Liver (tissue), 3 donors: ENCODE data around the gene TPT1.

Source experiments
- CTCF ChIP-seq: fragments of 150-350 bp; IDR thresholded peaks from 2 replicates; pipeline ENCODE4 v1.5.1; 2017; ENCODE audit warnings: improper control_type of control experiment, low read depth, low read length; ENCODE audit not compliant: missing input control
- FOXA2 ChIP-seq: IDR thresholded peaks from 2 replicates; pipeline ENCODE4 v1.6.1; 2016; ENCODE audit warnings: antibody characterized with exemption
- GABPA ChIP-seq, 2 donors: IDR thresholded peaks in 1 of 2; conservative IDR thresholded peaks in 1 of 2; 2 replicates each; pipeline ENCODE4 v1.6.1; 2016; ENCODE audit warnings: antibody characterized with exemption in 2 of 2, mild to moderate bottlenecking in 1 of 2, moderate library complexity in 1 of 2
- JUND ChIP-seq, 2 donors: IDR thresholded peaks; 2 replicates each; pipeline ENCODE4 v1.6.1; 2016; ENCODE audit warnings: antibody characterized with exemption in 2 of 2
- RAD21 ChIP-seq, 2 donors: IDR thresholded peaks; 2 replicates each; pipeline ENCODE4 v1.6.1; 2016; ENCODE audit warnings: antibody characterized with exemption in 2 of 2, mild to moderate bottlenecking in 2 of 2
- RXRA ChIP-seq, 2 donors: IDR thresholded peaks; 2 replicates each; pipeline ENCODE4 v1.6.1; 2017 to 2018; ENCODE audit warnings: antibody characterized with exemption in 2 of 2, mild to moderate bottlenecking in 1 of 2
- TAF1 ChIP-seq: conservative IDR thresholded peaks from 2 replicates; pipeline ENCODE4 v1.6.1; 2016; ENCODE audit warnings: antibody characterized with exemption, mild to moderate bottlenecking
- donor health status: healthy.
- donor health status: healthy.

- TF ChIP-seq CTCF (no peak), RXRA (IDR thresholded peaks at IDR 0.05) (no peak), TAF1 (no peak), GABPA (IDR thresholded peaks at IDR 0.05 in 1 of 2, conservative IDR thresholded peaks at IDR 0.05 in 1 of 2) (no peak), RAD21 (IDR thresholded peaks at IDR 0.05) (no peak), JUND (IDR thresholded peaks at IDR 0.05) (no peak), FOXA2 (no peak)
Measured at GRCh38 chr13:45369116-45369515, 28.1 kb upstream of the TPT1 start.
